Fibroblast of mammary gland (primary cell): ENCODE measurements around the gene CACNA1C.
A peak's percentile ranks its signal among the peaks of the same experiment; 100 is the strongest.

Source experiments
- DNase-seq: peaks from one replicate; pipeline ENCODE4 v3.0.0-alpha.2; 2010; ENCODE audit warnings: low read depth
- H3K4me3 ChIP-seq: 2 replicates; pipeline ENCODE4 v1.5.1; 2011; ENCODE audit warnings: low read depth, mild to moderate bottlenecking, low read length, moderate library complexity; ENCODE audit not compliant: control insufficient read depth
- CTCF ChIP-seq: conservative IDR thresholded peaks from 2 replicates; pipeline ENCODE4 v1.5.1; 2011; ENCODE audit warnings: low read depth, low read length, inconsistent platforms; ENCODE audit not compliant: control insufficient read depth, insufficient read depth

Gene CACNA1C

GRCh38 chr12:2144951-2145350 lies 92.2 kb downstream of the CACNA1C start:
- no peak overlapping the region for H3K4me3 ChIP-seq
- TF ChIP-seq CTCF = no peak
- DNase-seq = no peak

GRCh38 chr12:2145433-2145998 lies 92.7 kb downstream of the CACNA1C start:
- TF ChIP-seq CTCF = no peak
- no peak overlapping the region for H3K4me3 ChIP-seq
- no peak for DNase-seq

GRCh38 chr12:2147335-2147734 lies 94.5 kb downstream of the CACNA1C start:
- H3K4me3 ChIP-seq = no peak overlapping the region
- DNase-seq = no peak
- TF ChIP-seq CTCF = no peak

GRCh38 chr12:2149091-2149490 lies 96.3 kb downstream of the CACNA1C start:
- H3K4me3 ChIP-seq = no peak overlapping the region
- TF ChIP-seq CTCF = no peak
- DNase-seq = peak; percentile 49

GRCh38 chr12:2150833-2151232 lies 98.0 kb downstream of the CACNA1C start:
- no peak overlapping the region for H3K4me3 ChIP-seq
- no peak for TF ChIP-seq CTCF
- DNase-seq = no peak

GRCh38 chr12:2151391-2151790 lies 98.6 kb downstream of the CACNA1C start:
- no peak for DNase-seq
- no peak overlapping the region for H3K4me3 ChIP-seq
- TF ChIP-seq CTCF = no peak

- no peak overlapping the region for H3K4me3 ChIP-seq
- no peak for TF ChIP-seq CTCF
- no peak for DNase-seq
These were observed 99.3 kb downstream of the CACNA1C start for GRCh38 chr12:2152134-2152533.
